Stromal cell of bone marrow (primary cell): ENCODE results near the gene RXFP2.

Source experiments
- DNase-seq: peaks from one replicate; pipeline ENCODE4 v3.0.0-alpha.2; 2012; ENCODE audit warnings: low read depth

Gene RXFP2, protein sequence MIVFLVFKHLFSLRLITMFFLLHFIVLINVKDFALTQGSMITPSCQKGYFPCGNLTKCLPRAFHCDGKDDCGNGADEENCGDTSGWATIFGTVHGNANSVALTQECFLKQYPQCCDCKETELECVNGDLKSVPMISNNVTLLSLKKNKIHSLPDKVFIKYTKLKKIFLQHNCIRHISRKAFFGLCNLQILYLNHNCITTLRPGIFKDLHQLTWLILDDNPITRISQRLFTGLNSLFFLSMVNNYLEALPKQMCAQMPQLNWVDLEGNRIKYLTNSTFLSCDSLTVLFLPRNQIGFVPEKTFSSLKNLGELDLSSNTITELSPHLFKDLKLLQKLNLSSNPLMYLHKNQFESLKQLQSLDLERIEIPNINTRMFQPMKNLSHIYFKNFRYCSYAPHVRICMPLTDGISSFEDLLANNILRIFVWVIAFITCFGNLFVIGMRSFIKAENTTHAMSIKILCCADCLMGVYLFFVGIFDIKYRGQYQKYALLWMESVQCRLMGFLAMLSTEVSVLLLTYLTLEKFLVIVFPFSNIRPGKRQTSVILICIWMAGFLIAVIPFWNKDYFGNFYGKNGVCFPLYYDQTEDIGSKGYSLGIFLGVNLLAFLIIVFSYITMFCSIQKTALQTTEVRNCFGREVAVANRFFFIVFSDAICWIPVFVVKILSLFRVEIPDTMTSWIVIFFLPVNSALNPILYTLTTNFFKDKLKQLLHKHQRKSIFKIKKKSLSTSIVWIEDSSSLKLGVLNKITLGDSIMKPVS

GRCh38 chr13:31739226-31739625 lies at the start of gene RXFP2:
RXFP2 (plus strand) TSS chr13:31739526; CDS start chr13:31739613, 87 bp downstream.
- no peak for DNase-seq

- no peak for DNase-seq
These were observed 42.0 kb upstream of the RXFP2 start for GRCh38 chr13:31697290-31697689.

GRCh38 chr13:31699650-31700049 lies 39.7 kb upstream of the RXFP2 start:
- no peak for DNase-seq

GRCh38 chr13:31703780-31704179 lies 35.5 kb upstream of the RXFP2 start:
- no peak for DNase-seq

DNA sequence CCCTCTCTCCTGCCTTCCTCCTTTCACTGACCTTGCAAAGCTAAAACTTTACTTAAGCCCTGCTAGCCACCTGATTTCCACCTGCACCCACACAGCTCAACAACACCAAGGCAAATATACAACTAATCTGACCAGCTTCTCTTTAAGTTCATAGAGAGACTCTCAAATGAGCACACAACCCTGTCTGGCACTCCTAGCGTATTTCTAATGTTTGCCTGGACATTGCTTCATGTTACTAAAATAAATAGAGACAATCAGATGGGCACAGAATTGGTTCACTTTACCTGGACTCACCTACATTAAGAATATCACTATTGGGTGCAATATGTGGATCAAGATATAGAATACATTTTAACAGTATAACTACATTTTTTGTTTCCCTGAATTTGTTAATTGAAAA lies 33.2 kb upstream of the RXFP2 start:
- DNase-seq, result no peak

- no peak for DNase-seq
These were observed 21.7 kb upstream of the RXFP2 start for GRCh38 chr13:31717583-31717982.

DNA sequence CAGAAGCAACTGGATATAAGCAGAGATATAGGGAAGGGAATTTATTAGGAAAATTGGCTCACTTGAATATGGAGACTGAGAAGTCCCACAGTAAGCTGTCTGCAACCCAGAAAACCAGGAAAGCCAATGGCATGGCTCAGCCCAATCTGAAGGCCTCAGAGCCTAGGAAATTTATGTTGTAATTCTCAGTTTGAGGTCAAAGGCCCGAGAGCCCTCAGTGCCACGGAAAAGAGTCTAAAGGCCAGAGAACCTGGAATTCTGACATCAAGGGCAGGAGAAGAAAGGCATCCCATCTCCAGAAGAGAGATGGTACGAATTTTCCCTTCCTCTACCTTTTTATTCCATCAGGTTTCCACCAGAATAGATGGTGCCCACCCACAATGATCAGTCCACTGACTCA lies 20.1 kb upstream of the RXFP2 start:
- DNase-seq, result no peak

DNA sequence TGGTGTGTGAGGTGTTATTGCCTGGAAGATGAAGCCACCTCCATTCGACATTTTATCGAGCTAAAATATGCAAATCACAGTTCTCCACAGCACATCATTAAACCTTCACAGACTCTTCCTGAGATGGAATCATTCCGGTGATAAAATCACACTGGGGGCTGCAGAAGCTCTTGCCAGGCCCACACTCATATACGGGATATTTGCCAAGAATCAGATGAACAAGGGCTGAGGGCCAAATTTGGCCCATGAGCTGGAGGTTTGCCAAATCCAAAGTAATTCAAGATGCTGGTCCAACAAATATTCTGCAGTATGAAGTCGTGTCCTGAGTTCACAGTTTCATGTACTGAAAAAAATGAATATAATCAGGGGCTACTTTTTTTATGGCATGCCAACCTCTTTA lies 16.7 kb upstream of the RXFP2 start:
- DNase-seq, result no peak

DNA sequence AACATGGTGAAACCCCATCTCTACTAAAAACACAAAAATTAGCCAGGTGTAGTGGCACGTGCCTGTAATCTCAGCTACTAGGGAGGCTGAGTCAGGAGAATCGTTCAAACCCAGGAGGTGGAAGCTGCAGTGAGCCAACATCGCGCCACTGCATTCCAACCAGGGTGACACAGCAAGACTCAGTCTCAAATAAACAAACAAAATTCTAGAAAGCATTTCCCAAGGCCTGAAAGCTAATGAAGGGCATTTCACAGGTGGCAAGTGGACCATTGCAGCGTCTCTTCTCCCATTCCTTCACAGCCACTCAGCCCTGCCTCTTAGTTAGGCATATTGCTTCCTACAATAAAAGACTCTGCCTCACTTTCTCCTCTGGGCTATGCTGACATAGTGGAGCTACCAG lies 13.5 kb upstream of the RXFP2 start:
- DNase-seq, result no peak

- no peak for DNase-seq
These were observed 7.4 kb upstream of the RXFP2 start for GRCh38 chr13:31731921-31732320.

DNA sequence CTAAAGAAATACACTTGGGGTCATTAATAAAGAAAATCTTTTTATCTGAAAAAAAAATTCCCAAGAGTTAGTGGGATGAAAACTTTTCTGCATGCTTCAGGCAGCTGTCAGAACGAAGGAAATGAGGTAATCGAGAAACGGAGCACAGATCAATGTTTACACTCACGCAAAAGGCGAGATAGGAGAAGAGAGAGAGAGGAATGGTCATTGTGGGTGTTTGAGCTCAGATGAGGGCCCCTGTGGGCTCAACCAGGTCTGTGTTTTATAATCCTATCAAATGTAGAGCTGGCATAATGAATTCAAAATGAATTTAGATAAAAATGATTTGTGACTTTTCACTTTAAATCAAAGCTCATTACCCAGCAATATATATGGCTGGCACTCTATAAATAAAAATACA lies 6.3 kb upstream of the RXFP2 start:
- no peak for DNase-seq

- DNase-seq, result no peak
These were observed 5.7 kb upstream of the RXFP2 start for GRCh38 chr13:31733647-31734046.

GRCh38 chr13:31742097-31742734 lies 2.9 kb downstream of the RXFP2 start:
- DNase-seq, result peak; percentile 81

DNA sequence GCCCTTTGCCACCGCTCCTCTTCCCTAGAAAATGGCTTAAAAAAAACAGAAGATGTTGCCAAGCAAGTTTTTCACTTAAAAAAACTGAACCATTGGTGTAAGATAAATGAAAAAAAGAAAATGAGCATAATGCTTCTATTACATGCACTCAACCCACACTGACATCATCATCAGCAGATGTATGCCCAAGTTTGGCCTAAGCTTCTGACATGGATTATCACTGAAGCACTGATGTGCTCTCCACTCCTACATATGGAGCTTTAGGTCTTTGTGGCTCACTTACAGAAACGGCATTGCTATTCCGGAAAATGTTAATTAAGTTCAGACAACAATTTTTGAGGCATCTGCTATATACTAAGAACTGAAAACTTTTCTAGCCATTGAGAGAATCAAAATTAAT lies 8.0 kb downstream of the RXFP2 start:
- DNase-seq, result no peak

DNA sequence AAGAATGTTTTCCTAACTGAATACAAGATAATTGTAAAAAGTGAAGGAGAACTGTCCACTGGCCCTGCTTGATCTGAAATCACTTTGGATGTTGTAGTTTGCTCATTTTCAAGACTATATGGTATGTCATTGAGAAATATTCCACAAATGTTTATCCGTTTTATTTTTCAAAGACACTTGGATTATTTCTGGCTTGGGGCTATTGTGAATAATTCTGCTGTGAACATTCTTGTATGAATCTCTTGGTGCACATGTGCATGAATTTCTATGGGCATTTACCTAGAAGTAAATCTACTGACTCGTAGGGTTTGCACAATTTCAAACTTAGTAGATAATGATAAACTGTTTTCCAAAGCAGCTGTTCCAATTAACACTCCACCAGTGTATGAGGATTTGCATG lies 8.6 kb downstream of the RXFP2 start:
- no peak for DNase-seq

DNA sequence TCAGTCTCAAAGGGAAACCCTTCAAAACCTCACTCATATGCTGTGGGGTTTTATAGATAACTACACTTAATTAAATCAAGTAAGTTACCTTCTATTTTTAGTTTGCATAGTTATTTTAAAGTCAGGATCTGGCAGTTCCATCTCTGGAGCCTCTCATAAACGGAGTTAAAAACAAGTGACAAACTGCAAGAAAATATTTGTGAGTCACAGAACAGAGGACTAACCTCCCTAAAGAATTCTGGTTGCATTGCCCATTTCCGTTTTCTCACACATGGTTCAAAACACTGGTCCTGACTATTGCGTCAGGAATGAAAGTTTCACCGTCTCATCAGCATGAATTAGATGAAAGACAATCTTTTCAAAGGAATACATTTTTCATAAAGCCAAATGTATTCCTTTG lies 10.6 kb downstream of the RXFP2 start:
- peak; percentile 93 for DNase-seq

- no peak for DNase-seq
These were observed 15.9 kb downstream of the RXFP2 start for GRCh38 chr13:31755211-31755610.

DNA sequence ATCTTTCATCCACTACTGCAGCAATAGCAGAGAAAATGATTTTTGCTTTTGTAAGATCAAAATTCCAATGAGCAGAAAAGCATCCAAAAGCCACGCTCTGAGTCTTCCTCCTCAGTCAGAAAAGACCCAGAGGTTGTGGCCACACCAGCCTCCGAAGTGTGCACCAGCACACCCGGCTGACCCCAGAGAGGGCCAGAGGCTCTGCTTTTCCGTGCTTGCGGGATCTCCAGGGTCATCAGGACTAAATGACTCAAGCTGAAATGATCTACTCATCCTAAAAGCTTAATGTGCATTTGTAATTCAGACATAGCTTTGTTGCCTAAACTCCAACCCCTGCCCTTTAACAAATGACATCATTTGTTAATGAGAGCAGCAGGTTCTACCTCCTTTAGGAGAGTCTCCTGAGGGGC lies 16.5 kb downstream of the RXFP2 start:
- DNase-seq, result peak; percentile 85

GRCh38 chr13:31756346-31756745 lies 17.0 kb downstream of the RXFP2 start:
- DNase-seq, result peak; percentile 96

DNA sequence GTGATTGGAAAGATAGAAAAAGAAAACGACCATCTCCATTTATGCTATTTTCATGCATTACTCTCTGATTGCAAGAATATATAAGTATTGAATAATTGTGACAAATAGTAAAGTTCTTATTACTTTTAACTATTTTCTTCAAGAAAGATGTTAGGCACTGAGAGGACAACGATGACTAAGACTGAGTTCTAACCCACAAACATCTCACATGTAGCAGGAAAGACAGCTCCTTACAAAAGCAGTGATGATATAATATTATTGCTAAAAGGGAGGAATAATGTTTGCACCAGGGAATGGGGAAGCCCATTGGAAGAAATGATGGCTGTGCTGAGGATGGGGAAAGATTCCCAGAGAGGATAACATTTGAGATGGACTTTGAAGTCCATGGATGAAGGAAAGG lies 22.6 kb downstream of the RXFP2 start:
- peak; percentile 43 for DNase-seq

DNA sequence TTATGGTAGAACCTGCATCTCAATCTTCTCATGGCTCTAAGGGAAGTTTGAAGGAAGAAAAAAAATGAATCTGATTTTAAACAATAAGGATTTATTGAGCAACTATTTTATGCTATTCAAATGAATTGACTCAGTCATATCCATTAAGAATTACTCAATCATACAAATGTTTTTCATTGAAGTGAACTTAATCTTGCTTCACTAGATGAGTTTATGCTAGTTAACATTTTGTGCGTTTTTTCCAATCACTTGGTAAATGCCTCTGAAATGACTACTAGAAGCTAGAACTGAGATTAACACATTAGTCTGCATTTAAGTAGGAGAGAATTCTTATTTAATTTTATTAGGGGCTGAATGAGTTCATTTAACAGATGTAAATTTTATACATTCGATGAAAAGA lies 25.2 kb downstream of the RXFP2 start:
- DNase-seq, result no peak

DNA sequence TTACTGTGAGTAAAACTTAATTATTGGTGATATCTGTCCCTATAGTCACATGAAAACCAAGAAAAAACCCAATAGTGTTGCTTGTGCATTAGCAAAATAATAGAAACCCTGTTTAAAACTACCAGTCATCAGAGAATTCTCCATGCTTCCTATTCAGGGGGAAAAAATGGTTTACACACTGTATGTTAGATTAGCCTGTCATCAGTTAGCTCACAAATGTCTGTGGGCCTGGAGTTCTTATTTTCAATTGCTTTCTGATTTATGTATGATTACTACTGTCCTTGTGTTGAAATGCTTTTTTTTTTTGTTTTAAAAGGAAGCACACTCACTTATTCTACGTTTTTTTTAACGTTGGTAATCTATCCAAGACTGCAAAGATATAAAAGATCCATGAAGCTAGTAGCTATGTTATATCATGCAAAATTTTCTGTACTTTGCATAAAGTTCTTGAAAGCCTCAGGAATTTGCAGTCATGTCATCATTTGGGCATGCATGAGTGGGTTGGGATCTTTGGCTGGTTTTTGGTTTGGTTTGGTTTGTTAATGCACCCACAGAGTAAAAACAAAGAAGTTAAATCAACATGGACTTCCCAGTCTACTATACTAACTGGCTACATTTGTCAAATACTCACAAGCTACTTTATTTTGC lies 25.9 kb downstream of the RXFP2 start:
- peak; percentile 94 for DNase-seq
